HFFc6 (cell line): ENCODE data around the gene ZNF431. TPM values are rescaled to one million over a fixed set of nuclear protein-coding genes. Genes with fewer than 3 reads are reported as not detected.
A peak's percentile ranks its signal among the peaks of the same experiment; 100 is the strongest.
"Not testable (repeated sequence)": the region's sequence is repeated elsewhere in the genome, so short reads cannot be mapped to it uniquely, and the experiment has no call there.

Source experiments
- DNase-seq: peaks from one replicate; pipeline ENCODE4 v3.0.0-alpha.2; 2018
- H3K27ac Mint-ChIP-seq: 2 replicates; pipeline ENCODE4 v1.8.0; 2020; ENCODE audit warnings: mild to moderate bottlenecking, mixed read lengths
- H3K27me3 Mint-ChIP-seq: 2 replicates; pipeline ENCODE4 v1.8.0; 2021; ENCODE audit warnings: mild to moderate bottlenecking, moderate library complexity, mixed read lengths; ENCODE audit not compliant: insufficient read depth
- H3K36me3 Mint-ChIP-seq: 2 replicates; pipeline ENCODE4 v1.8.0; 2021; ENCODE audit warnings: low read depth, mixed read lengths
- H3K4me1 Mint-ChIP-seq: 2 replicates; pipeline ENCODE4 v1.8.0; 2020; ENCODE audit warnings: low read depth, mixed read lengths
- H3K4me3 Mint-ChIP-seq: 2 replicates; pipeline ENCODE4 v1.8.0; 2020; ENCODE audit warnings: mild to moderate bottlenecking, moderate library complexity, mixed read lengths
- H3K9me3 Mint-ChIP-seq: 2 replicates; pipeline ENCODE4 v1.8.0; 2020; ENCODE audit warnings: mild to moderate bottlenecking, mixed read lengths
- CTCF ChIP-seq: fragments of 200-600 bp; sonication (generic); IDR thresholded peaks from 2 replicates; pipeline ENCODE4 v1.5.0; 2021; ENCODE audit warnings: antibody characterized with exemption, mild to moderate bottlenecking
- total RNA-seq, 6 experiments: library from RNA; stranded (reverse); fragmentation: NEBNext Ultra II Directional; extraction: Animal tissue kit (Norgen Biotek cat#: 25700); gene quantifications; 2 replicates in 1 of 6; 3 replicates in 5 of 6; pipeline ENCODE4 v1.2.3, GENCODE V29; 2021

The ZNF431 gene
- total RNA-seq, 6 experiments from 2014 or later: 4.0 to 6.8 (median 5.4) TPM

GRCh38 chr19:21134934-21135366, 6.9 kb upstream of the ZNF431 start:
- H3K4me3 Mint-ChIP-seq: no peak overlapping the region
- no peak for DNase-seq
- H3K27me3 Mint-ChIP-seq: no peaks in the 10 kb centered on the region; the same call in 1 of the 2 replicates
- no peak for TF ChIP-seq CTCF
- peaks cover 6% of the 10 kb centered on the region; the same call in 1 of the 2 replicates for H3K9me3 Mint-ChIP-seq
- no peak overlapping the region for H3K27ac Mint-ChIP-seq
- 0 out of 2 replicates have a peak, but pooled peaks cover 5% of the 10 kb centered on the region for H3K36me3 Mint-ChIP-seq
- H3K4me1 Mint-ChIP-seq: peaks cover 12% of the 10 kb centered on the region

- no peak for DNase-seq
- Mint-ChIP-seq H3K27me3 (no peaks in the 10 kb centered on the region; the same call in 1 of the 2 replicates), H3K4me3 (no peak overlapping the region), H3K36me3 (0 out of 2 replicates have a peak, but pooled peaks cover 5% of the 10 kb centered on the region), H3K4me1 (peaks cover 12% of the 10 kb centered on the region), H3K27ac (no peak overlapping the region), H3K9me3 (peaks cover 1% of the 10 kb centered on the region; the same call in 1 of the 2 replicates)
- TF ChIP-seq CTCF: no peak
These were observed 6.4 kb upstream of the ZNF431 start for GRCh38 chr19:21135433-21135832.

GRCh38 chr19:21138130-21138529, 3.7 kb upstream of the ZNF431 start:
- H3K27me3 Mint-ChIP-seq: peaks cover 5% of the 10 kb centered on the region; the same call in 1 of the 2 replicates
- DNase-seq: no peak
- H3K4me3 Mint-ChIP-seq: no peak overlapping the region
- TF ChIP-seq CTCF: no peak
- H3K4me1 Mint-ChIP-seq: peaks cover 28% of the 10 kb centered on the region
- H3K9me3 Mint-ChIP-seq: no peaks in the 10 kb centered on the region; the same call in 1 of the 2 replicates
- H3K36me3 Mint-ChIP-seq: peaks cover 13% of the 10 kb centered on the region; the same call in 1 of the 2 replicates
- H3K27ac Mint-ChIP-seq: no peak overlapping the region

- not testable (repeated sequence) for H3K27ac Mint-ChIP-seq, DNase-seq, H3K9me3 Mint-ChIP-seq, H3K4me3 Mint-ChIP-seq, H3K27me3 Mint-ChIP-seq
- Mint-ChIP-seq H3K4me1 (peaks cover 28% of the 10 kb centered on the region), H3K36me3 (peaks cover 35% of the 10 kb centered on the region)
These were observed 834 bp upstream of the ZNF431 start for GRCh38 chr19:21141006-21141405.

- Mint-ChIP-seq H3K27ac (no peak overlapping the region), H3K9me3 (no peaks in the 10 kb centered on the region; the same call in 1 of the 2 replicates), H3K36me3 (peaks cover 58% of the 10 kb centered on the region), H3K27me3 (peaks cover 5% of the 10 kb centered on the region; the same call in 1 of the 2 replicates), H3K4me1 (peaks cover 28% of the 10 kb centered on the region), H3K4me3 (peak overlapping the region; percentile 99)
- no peak for TF ChIP-seq CTCF
- DNase-seq: no peak
These were observed 1.6 kb downstream of the ZNF431 start for GRCh38 chr19:21143428-21143827.

GRCh38 chr19:21143854-21144253, 2.0 kb downstream of the ZNF431 start:
- no peak overlapping the region for H3K27ac Mint-ChIP-seq
- no peak for DNase-seq
- H3K4me3 Mint-ChIP-seq: no peak overlapping the region
- H3K27me3 Mint-ChIP-seq: peaks cover 5% of the 10 kb centered on the region; the same call in 1 of the 2 replicates
- peaks cover 28% of the 10 kb centered on the region for H3K4me1 Mint-ChIP-seq
- TF ChIP-seq CTCF: no peak
- H3K36me3 Mint-ChIP-seq: peaks cover 62% of the 10 kb centered on the region
- no peaks in the 10 kb centered on the region; the same call in 1 of the 2 replicates for H3K9me3 Mint-ChIP-seq
